Bone marrow (tissue), 2 donors: Measurements from ENCODE around the gene PRCD.
"Not testable (repeated sequence)": the region's sequence is repeated elsewhere in the genome, so short reads cannot be mapped to it uniquely, and the experiment has no call there.

Source experiments
- DNase-seq, 2 donors: peaks; one replicate each; lab custom pipeline; 2025; lab: John Stamatoyannopoulos, UW

The PRCD gene

DNA sequence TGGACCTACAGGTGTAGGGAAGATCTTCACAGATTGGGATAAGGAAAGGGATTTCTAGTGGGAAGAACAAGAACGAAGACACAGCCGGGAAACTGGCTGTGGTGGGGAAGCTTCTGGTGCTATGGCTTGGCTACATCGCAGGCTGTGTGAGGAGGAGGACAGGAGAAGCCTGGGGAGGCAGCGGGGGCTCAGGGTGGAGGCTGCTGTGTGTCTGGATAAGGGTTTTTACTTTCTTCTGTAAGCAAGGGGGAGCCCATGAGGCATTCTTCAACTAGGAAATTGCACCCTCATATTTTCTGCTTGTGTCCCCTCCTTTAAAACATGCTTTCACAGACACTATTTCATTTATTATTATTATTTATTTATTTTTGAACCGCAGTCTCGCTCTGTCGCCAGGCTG is 35.7 kb upstream of the PRCD start:
- DNase-seq = no peak

DNA sequence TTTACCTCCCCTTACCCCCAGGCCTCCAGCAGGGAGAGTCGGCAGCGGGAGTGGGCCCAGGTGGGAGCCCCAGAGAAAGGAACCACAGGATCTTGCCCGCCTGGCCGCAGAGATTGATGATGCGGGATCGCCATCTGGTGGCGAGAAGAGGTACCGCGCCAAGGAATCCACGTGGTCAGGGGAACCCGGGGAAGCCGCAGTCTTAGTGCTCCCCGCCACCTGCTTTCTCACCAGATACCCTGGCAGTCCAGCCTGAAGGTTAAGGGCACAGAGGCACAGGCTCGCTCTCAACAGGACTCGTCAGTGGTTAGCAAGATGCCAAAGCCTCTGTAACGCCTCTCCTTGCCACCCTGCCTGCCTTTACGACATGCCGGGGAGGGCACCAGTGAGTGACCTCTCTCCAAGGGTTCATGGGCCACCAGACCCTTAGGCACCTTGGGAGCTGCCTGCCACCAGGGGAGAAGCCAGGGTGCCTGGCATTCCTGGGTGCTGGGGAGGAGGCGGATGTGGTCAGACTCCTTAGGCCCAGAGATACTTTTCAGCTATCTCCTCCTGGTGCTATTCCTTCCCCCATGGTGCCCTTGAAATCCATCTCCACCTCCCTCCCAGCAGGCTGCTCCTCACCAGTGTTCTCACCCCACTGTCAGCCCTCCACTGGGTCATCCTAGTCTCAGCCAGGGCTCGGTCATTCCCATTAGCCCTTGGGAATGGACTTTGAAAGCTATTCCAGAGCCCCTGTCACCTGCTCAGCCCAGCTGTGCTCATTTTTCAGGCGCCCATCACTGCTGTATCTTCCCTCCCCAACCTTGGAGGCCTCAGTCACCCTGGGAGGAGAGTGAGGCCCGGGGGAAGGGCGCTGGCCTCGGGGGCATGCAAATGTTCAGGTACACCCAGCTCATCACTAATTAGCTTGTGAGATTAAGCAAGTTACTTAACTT is 33.2 kb upstream of the PRCD start:
- peak; percentile 50 to 68 for DNase-seq

DNA sequence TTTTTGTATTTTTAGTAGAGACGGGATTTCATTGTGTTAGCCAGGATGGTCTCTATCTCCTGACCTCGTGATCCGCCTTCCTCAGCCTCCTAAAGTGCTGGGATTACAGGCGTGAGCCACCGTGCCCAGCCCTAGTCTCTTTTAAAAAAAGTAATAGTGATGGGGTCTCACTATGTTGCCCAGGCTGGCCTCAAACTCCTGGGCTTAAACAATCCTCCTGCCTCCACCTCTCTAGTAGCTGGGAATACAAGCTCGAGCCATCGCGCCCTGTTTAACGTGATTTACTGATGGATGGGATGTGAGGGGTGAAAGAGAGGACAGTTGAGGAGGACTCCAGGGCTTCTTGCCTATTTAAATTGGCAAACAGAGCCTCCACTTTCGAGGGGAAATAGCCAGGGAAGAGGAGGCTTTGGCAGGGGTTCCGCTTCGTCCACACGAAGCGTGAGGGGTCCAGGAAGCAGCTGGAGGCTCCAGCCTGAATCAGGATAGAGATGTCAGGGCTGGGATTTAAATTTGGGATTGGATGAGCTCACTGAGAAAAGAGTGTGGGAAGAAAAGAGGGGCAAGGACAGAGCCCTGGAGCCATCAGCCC is 31.3 kb upstream of the PRCD start:
- not testable (repeated sequence) for DNase-seq

DNA sequence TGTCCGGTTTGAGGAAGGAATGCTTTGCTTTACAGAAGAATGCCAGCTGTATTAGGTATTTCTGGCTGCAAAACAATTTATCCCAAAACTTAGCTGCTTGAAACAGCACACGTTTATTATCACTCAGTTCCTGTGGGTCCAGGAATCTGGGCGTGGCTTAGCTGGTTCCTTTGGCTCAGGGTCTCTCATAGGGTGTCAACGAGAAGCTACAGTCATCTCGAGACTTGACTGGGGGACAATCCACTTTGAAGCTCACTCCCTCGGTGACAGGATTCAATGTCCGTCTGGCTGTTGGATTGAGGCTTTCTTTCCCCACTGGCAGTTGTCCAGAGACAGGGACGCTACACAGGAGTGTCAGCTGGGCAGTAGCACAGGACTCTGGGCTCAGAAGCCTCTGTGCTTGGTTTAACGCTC is 29.0 kb upstream of the PRCD start:
- no peak for DNase-seq

DNA sequence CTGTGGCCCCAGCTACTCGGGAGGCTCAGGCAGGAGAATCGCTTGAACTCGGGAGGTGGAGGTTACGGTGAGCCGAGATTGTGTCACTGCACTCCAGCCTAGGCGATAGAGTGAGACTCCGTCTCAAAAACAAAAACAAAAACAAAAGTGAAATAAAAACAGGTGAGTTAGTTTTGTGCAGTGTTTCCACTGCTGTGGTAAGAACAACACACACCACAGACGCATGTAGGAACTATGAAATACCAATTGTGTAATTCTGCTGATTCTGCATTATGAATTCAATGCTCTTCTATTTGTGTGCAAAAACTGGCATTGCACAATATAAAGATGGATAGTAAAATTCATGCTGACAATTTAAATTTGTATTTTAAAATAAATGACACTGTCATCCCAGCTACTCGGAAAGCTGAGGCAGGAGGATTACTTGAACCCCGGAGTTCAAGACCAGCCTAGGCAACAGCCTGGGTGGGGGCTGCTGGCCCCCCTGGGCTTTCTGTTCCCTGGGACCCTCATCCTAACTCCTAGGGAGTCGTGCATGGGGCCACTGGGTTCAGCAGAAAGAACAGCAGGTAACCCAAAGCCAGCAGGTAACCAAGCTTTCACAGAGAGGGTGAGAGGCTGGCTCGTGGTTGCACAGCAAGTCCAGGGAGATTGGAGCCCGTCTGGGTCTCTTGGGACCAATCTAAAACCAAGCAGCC is 28.0 kb upstream of the PRCD start:
- no peak for DNase-seq

DNA sequence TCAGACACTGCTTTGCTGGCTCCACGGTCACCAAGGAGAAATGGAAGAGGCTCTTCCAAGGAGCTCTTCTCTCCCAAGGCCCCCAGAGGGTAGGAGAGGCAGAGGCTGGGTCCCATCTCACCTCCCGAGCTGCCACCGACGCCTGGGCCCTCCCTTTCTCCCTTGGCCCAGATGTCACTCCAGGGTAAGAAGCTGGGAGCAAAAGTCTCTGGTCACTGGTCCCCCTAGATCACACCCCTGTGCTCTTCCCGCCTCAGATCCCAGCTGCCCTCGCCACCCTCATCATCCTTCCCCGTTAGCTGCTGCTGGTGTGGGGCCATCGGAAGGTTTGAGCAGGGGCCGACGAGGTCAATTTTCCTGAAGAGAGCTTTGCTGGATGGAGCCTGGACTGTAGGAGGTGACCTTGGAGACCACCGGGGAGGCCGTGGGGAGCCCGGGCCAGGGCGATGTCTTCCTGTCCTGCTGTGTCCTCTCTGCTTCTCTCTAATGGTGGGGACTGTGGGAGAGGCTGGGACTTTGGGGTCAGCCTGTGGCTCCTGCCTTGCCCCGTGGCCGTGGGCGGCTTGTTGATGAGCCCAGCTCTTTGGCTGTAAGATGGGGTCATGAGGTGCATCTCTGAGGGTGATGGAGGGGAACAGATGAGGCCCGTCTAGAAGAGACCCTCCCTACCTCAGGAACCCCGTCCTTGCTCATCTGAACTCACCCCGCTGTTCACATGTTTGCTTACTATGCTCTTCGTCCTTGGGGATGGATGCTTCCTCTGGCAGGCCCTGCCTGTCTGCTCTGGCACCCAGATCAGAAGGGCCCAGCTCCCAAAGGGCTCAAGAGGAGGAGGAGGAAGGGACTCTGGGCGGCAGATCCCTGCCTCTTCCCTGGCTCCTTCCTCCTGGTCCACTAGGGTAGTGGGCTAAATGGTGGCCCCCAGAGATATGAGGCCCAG is 27.2 kb upstream of the PRCD start:
- no peak for DNase-seq

DNA sequence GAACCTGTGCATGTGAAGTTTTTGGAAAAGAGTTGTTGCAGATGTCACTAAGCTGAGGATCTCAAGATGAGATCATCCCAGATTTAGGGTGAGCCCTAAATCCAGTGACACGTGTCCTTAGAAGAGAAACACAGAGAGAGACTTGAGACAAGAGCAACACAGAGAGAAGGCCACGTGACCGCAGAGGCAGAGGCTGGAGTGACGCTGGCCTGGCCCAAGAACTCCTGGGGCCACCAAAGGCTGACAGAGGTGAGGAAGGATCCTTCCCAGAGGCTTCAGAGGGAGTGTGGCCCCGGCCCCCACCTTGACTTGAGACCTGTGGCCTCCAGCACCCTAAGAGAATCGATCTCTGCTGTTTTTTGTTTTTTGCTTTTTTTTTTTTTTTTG is 26.5 kb upstream of the PRCD start:
- no peak for DNase-seq

DNA sequence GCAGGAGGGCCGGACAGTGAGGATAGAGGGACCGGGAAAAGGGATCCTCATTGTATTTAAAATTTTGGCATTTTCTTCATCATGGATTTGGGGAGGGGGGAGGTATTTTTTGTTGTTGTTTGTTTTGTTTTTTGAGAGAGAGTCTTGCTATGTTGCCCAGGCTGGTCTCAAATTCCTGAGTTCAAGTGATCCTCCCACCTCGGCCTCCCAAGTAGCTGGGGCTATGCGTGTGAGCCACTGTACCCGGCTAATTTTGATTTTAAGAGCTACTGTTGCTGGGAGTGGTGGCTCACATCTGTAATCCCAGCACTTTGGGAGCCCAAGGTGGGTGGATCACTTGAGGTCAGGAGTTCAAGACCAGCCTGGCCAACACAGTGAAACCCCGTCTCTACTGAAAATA is 25.5 kb upstream of the PRCD start:
- DNase-seq = not testable (repeated sequence)

DNA sequence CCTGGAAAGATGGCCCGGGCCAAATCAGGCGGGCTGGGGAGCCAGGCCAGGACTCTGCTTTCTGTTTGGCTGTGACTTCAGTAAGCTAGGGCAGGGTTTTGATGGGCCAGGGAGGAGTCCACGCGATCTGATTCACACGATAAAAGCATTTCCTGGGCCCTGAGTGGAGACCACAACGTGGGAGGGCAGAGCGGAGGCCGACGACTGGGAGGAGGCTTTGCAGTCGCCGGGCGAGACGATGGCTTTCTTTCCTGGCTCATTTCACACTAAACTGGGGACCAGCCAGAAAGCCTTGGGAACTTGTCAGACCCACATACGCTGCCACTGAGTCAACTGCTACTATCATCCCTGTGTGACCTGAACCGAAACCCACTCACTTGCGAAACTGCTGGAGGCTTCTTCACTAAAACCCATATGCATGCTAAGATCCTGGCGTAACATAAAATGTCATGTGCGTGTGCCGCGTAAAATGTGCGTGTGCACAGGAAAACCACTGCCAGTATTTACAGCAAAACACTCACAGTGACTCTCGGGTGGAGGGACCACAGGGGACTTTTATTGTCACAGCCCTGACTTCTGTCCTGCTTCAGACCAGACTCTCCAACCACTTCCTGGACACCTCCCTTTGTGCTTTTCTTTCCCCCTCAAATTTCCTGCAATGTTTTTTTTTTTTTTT is 24.4 kb upstream of the PRCD start:
- peak; percentile 60 to 92 for DNase-seq

DNA sequence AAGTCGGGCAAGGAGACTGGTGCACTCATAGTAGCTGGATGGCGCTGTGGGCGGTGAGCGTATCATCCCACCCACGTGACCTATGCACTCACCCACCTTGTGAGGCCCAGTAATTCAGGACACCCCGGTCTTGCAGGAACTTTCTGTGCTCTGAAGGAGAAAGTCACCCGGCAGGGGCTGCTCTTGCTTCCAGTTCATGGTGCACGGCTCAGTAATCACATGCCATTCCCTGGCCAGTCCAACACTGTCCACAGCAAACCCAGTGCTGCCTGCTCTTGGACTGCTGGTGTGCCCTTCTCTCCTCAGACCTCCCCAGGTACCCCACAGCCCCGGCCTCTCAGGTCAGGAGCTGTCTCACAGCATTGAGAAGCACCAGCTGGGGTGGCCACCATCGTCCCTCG is 22.2 kb upstream of the PRCD start:
- no peak for DNase-seq

DNA sequence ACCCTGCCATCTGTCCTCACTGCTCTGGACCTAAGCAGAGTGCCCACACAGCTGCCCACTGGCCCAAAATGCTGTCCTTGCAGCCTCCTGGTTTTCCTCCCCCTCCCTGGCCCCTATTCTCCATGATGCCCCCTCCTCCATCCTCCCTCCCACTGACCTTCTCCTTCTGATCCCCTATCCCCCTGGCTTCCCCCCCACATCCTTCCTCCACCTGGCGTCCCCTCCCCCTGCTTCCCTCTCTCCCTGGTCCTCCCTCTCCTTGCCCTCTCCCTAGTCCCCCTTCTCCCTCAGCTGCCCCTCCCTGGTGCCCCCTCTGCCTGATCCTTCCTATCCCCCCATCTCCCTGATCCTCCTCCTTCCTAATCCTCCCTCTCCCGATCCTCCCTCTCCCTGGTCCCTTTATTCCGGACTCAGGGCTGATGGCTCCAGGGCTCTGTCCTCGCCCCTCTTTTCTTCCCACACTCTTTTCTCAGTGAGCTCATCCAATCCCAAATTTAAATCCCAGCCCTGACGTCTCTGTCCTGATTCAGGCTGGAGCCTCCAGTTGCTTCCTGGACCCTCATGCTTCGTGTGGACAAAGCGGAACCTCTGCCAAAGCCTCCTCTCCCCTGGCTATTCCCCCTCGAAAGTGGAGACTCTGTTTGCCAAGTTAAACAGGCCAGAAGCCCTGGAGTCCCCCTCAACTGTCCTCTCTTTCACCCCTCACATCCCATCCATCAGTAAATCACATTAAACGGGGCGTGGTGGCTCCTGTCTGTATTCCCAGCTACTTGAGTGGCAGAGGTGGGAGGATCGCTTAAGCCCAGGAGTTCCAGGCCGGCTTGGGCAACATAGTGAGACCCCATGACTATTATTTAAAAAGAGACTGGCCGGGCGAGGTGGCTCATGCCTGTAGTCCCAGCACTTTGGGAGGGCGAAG is 20.5 kb upstream of the PRCD start:
- no peak for DNase-seq

DNA sequence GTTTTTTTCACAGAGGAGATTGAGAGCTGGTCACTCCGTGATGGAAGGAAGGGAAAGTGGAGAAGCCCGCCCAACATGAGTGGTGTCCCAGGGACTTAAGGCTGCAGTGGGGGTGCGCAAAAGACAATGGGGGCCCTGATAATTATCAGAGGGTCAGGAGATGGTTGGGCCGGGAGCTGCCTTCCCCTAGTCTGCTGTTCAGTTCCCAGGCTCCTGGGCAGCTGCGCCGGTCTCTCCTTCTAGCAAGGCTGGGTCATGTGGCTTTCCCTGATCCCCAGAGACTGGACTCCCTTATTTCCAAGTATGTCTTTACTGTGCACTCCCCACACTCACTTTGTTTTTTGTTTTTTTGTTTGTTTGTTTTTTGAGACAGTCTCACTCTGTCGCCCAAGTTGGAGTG is 18.6 kb upstream of the PRCD start:
- no peak for DNase-seq

DNA sequence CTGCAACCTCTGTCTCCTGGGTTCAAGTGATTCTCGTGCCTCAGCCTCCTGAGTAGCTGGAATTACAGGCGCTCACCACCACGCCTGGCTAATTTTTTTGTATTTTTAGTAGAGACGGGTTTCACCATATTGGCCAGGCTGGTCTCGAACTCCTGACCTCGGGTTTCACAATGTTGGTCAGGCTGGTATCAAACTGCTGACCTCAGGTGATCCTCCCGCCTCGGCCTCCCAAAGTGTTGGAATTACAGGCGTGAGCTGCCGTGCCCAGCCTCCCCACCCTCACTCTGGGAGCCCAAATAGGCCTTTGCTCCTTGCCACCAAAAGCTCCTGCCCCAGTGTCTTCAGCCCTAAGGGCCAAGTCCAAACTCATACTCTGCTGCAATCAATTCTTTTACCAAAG is 18.2 kb upstream of the PRCD start:
- not testable (repeated sequence) for DNase-seq

DNA sequence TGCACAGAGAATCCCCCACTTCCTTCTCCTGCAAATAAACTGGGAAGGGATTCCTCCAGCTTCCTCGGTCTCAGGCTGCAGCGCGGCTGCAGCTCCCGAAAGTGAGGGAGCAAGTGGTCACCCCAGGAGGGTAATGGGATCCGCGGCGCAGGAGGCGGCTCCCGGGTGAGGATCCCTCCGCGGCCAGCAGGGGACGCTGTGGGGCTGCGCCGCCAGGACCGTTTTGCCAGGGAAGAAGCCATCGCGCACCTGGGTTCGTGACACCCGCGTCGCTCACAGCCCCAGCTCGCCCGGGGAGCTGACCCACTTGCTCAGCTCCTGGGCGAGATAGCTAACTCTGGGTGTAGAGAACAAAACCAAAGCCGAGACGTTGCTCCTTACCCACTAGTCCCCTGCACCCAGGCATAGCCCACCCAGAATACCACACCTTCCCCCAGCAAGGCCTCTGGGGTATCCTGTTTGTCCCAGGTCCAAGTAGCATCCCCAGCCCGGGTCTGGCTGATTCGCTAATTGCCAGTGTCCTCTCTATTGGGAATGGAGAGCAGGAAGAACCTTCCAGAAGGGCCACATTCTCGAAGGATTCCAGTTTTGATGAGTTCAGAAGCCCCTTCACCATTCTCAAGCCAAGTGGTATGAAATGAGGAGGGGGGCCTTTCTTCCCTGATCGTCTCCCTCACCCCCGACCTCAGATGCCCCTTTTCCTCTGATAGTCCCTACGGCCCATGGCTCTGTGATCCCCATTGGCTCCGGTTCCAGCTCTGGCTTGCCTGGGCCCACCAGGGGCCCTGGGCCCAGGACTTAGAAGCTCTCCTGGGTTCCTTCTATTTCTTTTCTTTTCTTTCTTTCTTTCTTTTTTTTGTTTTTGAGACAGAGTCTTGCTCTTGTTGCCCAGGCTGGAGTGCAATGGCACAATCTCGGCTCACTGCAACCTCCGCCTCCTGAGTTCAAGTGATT is 16.5 kb upstream of the PRCD start:
- DNase-seq = peak; percentile 51 to 56

DNA sequence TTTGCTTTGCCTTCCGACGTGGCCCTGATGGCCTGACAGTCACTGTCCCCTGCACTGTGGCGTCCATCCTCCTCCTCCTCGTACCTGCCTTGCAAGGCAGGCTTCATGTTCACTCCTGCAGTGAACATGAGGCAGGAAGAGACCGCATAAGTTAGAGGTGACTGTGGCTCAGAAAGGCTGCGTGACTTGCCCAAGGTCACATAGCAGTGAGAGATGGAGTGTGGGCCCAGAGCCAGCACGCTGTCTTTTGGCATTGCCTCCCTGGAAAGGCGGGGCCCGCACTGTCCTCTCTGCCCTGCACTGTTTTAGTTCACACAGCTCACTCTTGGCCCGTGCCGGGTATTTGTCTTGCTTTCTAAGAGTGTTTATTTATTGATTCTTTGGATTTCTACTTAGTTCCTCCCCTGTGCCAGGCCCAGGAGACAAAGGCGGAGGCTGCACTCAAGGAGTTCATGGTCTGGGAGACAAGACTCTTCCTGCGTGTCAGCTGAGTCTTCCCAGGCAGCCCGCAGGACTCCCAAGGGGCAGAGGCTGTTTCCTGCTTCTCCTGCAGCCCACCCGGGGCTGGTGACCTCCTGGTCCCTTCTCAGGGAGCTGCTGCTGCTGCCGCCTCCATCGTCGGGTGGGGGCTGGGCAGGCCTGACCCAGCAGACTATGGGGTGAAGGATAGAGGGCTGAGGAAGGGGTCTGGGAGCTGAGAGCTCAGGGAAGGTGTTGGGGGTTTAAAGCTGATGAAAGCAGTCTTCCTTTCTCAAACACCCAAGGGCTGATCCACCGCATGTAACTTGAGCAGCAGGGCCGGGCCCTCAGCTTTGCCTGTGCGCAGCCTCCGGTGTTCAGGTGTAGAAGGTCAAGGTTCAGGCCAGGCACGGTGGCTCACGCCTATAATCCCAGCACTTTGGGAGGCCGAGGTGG is 15.0 kb upstream of the PRCD start:
- no peak for DNase-seq

DNA sequence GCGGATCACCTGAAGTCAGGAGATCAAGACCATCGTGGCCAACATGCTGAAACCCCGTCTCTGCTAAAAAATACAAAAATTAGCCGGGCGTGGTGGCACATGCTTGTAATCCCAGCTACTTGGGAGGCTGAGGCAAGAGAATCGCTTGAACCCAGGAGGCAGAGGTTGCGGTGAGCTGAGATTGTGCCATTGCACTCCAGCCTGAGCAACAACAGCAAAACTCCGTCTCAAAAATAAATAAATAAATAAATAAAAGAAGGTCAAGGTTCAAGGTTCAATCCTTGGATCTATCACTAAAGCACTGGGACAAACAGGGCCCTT is 14.4 kb upstream of the PRCD start:
- DNase-seq = not testable (repeated sequence)

DNA sequence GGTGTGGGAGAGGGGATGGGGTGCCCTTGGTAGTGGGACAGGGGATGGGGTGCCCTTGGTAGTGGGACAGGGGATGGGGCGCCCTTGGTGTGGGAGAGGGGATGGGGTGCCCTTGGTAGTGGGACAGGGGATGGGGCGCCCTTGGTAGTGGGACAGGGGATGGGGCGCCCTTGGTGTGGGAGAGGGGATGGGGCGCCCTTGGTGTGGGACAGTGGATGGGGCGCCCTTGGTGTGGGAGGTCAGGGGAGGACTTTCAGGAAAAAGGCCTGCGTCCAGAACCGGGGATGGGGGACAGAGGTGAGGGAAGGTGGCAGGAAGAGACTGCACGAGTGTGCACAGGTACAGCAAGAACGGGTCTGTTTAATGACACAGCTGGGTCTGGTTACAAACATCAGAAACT is 12.8 kb upstream of the PRCD start:
- DNase-seq = not testable (repeated sequence)
